PFSK-1 (cell line): ENCODE data around the gene SH3PXD2A.

ENCODE experiments used
- FOXP2 ChIP-seq: optimal IDR thresholded peaks from 2 replicates; pipeline ENCODE3; 2011; ENCODE audit warnings: borderline replicate concordance, control low read depth, inconsistent platforms; ENCODE audit not compliant: insufficient read depth; ENCODE audit errors: extremely low read length, extremely low read depth
- POLR2AphosphoS5 ChIP-seq: IDR thresholded peaks from 2 replicates; pipeline ENCODE4 v1.6.1; 2012; ENCODE audit warnings: low read depth, mild to moderate bottlenecking, control low read depth, low read length, moderate library complexity
- SIN3A ChIP-seq: IDR thresholded peaks from 2 replicates; pipeline ENCODE4 v1.6.1; 2012; ENCODE audit warnings: mild to moderate bottlenecking, low read length, moderate library complexity, borderline replicate concordance; ENCODE audit not compliant: insufficient read depth
- TAF1 ChIP-seq: IDR thresholded peaks from 2 replicates; pipeline ENCODE4 v1.6.1; 2012; ENCODE audit warnings: low read length, control low read depth, borderline replicate concordance; ENCODE audit not compliant: insufficient read depth
- TF ChIP-seq, protein P1 (sequence below), 2 experiments: IDR thresholded peaks; 2 replicates each; pipeline versions ENCODE4 v1.6.1 to v1.8.0; 2011 to 2012; ENCODE audit warnings: low read depth in 2 of 2, low read length in 2 of 2, control low read depth in 1 of 2, inconsistent platforms in 1 of 2, mild to moderate bottlenecking in 1 of 2, moderate library complexity in 1 of 2; ENCODE audit not compliant: insufficient read depth in 1 of 2

Gene SH3PXD2A

DNA sequence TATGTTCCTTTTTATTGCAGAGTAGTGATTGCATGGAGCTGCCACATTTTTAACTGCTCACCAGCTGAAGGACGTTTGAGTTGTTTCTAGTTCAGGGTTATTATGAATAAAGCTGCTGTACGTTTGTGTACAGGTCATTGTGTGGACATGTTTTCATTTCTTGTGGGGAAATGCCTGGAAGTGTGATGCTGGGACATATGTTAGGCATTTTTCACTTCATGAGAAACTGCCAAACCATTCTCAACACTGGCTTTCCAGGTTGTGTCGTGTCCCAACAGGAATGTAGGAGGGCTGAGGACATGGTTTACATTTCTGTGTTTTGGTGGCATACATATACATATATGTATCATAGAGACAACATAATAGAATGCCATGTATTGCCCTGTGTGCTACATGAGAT, 288.8 kb downstream of the SH3PXD2A start:
- TF ChIP-seq FOXP2 (no peak), SIN3A (no peak), TAF1 (no peak), POLR2AphosphoS5 (no peak)
- TF ChIP-seq, protein P1, sequence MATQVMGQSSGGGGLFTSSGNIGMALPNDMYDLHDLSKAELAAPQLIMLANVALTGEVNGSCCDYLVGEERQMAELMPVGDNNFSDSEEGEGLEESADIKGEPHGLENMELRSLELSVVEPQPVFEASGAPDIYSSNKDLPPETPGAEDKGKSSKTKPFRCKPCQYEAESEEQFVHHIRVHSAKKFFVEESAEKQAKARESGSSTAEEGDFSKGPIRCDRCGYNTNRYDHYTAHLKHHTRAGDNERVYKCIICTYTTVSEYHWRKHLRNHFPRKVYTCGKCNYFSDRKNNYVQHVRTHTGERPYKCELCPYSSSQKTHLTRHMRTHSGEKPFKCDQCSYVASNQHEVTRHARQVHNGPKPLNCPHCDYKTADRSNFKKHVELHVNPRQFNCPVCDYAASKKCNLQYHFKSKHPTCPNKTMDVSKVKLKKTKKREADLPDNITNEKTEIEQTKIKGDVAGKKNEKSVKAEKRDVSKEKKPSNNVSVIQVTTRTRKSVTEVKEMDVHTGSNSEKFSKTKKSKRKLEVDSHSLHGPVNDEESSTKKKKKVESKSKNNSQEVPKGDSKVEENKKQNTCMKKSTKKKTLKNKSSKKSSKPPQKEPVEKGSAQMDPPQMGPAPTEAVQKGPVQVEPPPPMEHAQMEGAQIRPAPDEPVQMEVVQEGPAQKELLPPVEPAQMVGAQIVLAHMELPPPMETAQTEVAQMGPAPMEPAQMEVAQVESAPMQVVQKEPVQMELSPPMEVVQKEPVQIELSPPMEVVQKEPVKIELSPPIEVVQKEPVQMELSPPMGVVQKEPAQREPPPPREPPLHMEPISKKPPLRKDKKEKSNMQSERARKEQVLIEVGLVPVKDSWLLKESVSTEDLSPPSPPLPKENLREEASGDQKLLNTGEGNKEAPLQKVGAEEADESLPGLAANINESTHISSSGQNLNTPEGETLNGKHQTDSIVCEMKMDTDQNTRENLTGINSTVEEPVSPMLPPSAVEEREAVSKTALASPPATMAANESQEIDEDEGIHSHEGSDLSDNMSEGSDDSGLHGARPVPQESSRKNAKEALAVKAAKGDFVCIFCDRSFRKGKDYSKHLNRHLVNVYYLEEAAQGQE (IDR thresholded peaks at IDR 0.05; ENCODE audit: insufficient read depth in 1 of 2, low read depth in 2 of 2, low read length in 2 of 2), result no peak

DNA sequence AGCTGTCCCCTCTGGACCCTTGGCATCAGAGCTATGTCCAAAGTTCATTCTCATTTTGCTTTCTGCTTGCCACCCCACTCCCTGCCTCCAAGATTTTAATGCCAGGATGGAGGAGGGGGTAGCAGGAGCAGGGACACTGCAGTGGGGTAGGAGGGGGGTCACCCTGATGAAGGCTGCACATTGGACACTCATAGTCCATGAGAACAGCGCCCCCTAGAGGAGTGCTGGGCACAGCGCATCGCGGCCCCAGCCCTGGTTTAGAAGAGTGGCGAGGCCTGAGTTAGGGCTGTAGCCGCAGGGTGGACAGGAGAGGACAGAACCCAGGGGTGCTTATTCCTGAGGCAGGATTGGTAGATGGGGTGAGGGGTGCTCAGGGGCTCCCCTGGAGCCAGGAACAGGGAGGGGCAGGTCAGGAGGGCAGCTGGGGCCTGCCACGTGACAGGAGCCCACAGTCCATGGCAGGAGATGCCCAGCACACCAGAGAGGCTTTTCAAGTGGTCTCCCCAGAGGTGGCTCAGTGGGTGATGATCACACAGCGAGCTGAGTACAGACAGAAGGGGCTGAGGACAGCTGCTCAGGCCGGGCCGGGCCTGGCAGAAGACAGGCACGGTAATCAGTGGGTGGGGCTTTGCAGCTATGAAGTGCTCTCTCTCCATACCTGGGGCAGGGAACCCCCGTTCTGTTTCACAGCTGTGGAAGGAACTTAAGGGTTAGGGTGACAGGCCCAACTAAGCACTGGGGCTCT, 290.4 kb downstream of the SH3PXD2A start:
- TF ChIP-seq FOXP2 (no peak), TAF1 (no peak), SIN3A (no peak), POLR2AphosphoS5 (no peak)
- TF ChIP-seq, protein P1 (IDR thresholded peaks at IDR 0.05; ENCODE audit: insufficient read depth in 1 of 2, low read depth in 2 of 2, low read length in 2 of 2), result no peak

DNA sequence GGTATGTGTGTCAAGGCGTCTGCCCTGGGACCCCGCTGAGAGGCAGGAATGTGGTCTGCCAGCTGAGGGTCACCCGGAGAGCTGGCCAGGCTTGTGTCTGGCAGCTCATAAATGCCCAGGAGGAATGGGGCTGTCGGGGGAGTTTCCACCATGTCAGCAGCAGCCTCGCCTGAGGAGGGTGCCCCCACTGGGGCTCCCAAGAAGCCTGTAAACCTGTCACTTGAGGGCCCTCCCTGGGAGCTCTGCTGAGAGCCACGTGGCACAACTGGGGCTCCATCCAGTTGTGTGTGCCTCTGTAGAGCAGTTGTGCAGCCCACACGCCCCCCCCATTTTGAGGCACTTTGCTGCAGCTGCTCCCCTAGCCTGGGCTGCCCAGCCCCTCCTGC, 291.3 kb downstream of the SH3PXD2A start:
- TF ChIP-seq POLR2AphosphoS5, result no peak
- TF ChIP-seq SIN3A, result no peak
- TF ChIP-seq FOXP2, result no peak
- no peak for TF ChIP-seq TAF1
- TF ChIP-seq, protein P1 (IDR thresholded peaks at IDR 0.05; ENCODE audit: insufficient read depth in 1 of 2, low read depth in 2 of 2, low read length in 2 of 2), result no peak

DNA sequence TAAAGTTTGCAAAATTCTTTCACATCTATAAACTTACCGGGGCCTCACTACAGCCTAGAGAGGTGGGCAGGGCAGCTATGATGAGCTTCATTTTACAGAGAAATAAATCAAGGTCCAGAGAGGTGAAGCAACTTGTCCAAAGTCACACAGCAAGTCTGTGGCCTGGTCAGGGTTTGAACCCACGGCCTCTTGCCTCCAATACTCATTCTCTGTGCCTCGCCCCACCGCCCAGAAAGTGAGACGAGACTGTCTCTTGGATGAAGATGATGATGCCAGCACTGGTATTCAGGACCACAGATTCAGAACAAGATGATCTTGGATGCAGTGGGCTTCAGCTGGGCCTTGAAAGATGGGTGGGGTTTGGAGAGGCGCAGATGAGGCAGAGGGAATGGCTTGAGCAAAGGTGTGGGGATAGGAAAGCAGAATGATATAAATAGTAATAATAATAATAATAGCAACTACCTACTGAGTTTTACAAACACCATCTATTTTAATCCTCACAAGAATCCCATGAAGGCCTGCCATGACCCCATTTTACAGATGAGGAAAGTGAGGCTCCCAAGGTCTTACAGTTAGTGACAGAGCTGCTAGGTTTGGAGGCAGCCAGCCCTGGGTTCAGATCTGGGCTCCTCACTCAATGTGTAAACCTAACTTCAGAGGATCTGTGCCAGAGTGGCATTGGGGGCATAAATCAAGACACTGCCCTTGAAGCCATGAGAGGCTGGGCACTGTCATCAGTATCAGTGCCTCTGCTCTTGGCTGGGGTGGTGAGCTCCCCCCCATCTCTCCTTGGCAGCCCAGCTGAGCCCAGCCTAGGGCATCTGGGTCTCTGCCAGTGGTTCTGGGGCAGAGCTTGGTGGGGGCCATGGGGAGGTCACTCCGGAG, 291.9 kb downstream of the SH3PXD2A start:
- TF ChIP-seq POLR2AphosphoS5 (no peak), FOXP2 (no peak), TAF1 (no peak)
- TF ChIP-seq, protein P1 (IDR thresholded peaks at IDR 0.05; ENCODE audit: insufficient read depth in 1 of 2, low read depth in 2 of 2, low read length in 2 of 2), result no peak
